ENCODE measurements around the gene HSBP1L1. TPM values are rescaled to one million over a fixed set of nuclear protein-coding genes. Genes with fewer than 3 reads are reported as not detected.

The HSBP1L1 gene
- total and polyA plus RNA-seq, 4 donors: 12.2 to 61.0 (median 26.4) TPM

GRCh38 chr18:79979843-79980242, 15.4 kb downstream of the HSBP1L1 start (continued):
- no peak for TF ChIP-seq HNF4A (conservative IDR thresholded peaks at IDR 0.05)

- peaks cover 1 to 15% (median 13%) of the 10 kb centered on the region in 4 donors for H3K4me1 ChIP-seq (ENCODE audit: control insufficient read depth in 4 of 4, insufficient read depth in 4 of 4, low read length in 3 of 4)
- H3K36me3 ChIP-seq (ENCODE audit: control insufficient read depth in 4 of 4, insufficient read depth in 3 of 4, low read depth in 1 of 4, low read length in 3 of 4): peaks cover 0 to 2% (median 1%) of the 10 kb centered on the region in 4 donors
- H3K9ac ChIP-seq (ENCODE audit: low read depth in 1 of 2, low read length in 2 of 2): no peak overlapping the region
- DNase-seq (ENCODE audit: low spot score): no peak
- H3K27me3 ChIP-seq (ENCODE audit: control insufficient read depth in 4 of 4, insufficient read depth in 4 of 4, low read length in 3 of 4): no peaks in the 10 kb centered on the region
- H3K4me3 ChIP-seq (ENCODE audit: low read depth in 1 of 3, low read length in 3 of 3): no peak overlapping the region
- no peak overlapping the region for H3K27ac ChIP-seq (ENCODE audit: low read depth in 1 of 2, low read length in 2 of 2)
- no peak for TF ChIP-seq HNF4A (conservative IDR thresholded peaks at IDR 0.05)
- TF ChIP-seq FOXA1 (IDR thresholded peaks at IDR 0.05): no peak
- TF ChIP-seq ZBTB33 (IDR thresholded peaks at IDR 0.05): no peak
- no peak for TF ChIP-seq RXRA (IDR thresholded peaks at IDR 0.05)
- no peak for TF ChIP-seq RAD21 (IDR thresholded peaks at IDR 0.05)
- TF ChIP-seq HNF4G (IDR thresholded peaks at IDR 0.05): no peak
- H3K9me3 ChIP-seq (ENCODE audit: control insufficient read depth in 4 of 4, low read length in 3 of 4): no peaks in the 10 kb centered on the region
- 97% methylated on average over 13 of the region's 13 CpGs for WGBS
These were observed 16.1 kb downstream of the HSBP1L1 start for GRCh38 chr18:79980585-79980984.

GRCh38 chr18:79982736-79983135, 18.3 kb downstream of the HSBP1L1 start:
- TF ChIP-seq NR2F2 (IDR thresholded peaks at IDR 0.05) (no peak), EGR1 (IDR thresholded peaks at IDR 0.05; ENCODE audit: low read depth in 2 of 2) (no peak), HNF4G (IDR thresholded peaks at IDR 0.05) (no peak), RAD21 (IDR thresholded peaks at IDR 0.05) (no peak), CTCF (IDR thresholded peaks at IDR 0.05; ENCODE audit: low read depth, low read length, missing input control) (no peak), FOXA2 (IDR thresholded peaks at IDR 0.05) (no peak), JUND (IDR thresholded peaks at IDR 0.05) (no peak), ZBTB33 (IDR thresholded peaks at IDR 0.05) (no peak), FOXA1 (IDR thresholded peaks at IDR 0.05) (no peak), MAX (IDR thresholded peaks at IDR 0.05) (no peak), TAF1 (conservative IDR thresholded peaks at IDR 0.05) (no peak), SP1 (IDR thresholded peaks at IDR 0.05) (no peak), YY1 (IDR thresholded peaks at IDR 0.05) (no peak), GABPA (IDR thresholded peaks at IDR 0.05 in 1 of 2, conservative IDR thresholded peaks at IDR 0.05 in 1 of 2) (no peak), RXRA (IDR thresholded peaks at IDR 0.05) (no peak), HNF4A (conservative IDR thresholded peaks at IDR 0.05) (no peak)
- TF ChIP-seq, protein P1, sequence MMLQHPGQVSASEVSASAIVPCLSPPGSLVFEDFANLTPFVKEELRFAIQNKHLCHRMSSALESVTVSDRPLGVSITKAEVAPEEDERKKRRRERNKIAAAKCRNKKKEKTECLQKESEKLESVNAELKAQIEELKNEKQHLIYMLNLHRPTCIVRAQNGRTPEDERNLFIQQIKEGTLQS (IDR thresholded peaks at IDR 0.05): no peak
- TF ChIP-seq, protein P2, sequence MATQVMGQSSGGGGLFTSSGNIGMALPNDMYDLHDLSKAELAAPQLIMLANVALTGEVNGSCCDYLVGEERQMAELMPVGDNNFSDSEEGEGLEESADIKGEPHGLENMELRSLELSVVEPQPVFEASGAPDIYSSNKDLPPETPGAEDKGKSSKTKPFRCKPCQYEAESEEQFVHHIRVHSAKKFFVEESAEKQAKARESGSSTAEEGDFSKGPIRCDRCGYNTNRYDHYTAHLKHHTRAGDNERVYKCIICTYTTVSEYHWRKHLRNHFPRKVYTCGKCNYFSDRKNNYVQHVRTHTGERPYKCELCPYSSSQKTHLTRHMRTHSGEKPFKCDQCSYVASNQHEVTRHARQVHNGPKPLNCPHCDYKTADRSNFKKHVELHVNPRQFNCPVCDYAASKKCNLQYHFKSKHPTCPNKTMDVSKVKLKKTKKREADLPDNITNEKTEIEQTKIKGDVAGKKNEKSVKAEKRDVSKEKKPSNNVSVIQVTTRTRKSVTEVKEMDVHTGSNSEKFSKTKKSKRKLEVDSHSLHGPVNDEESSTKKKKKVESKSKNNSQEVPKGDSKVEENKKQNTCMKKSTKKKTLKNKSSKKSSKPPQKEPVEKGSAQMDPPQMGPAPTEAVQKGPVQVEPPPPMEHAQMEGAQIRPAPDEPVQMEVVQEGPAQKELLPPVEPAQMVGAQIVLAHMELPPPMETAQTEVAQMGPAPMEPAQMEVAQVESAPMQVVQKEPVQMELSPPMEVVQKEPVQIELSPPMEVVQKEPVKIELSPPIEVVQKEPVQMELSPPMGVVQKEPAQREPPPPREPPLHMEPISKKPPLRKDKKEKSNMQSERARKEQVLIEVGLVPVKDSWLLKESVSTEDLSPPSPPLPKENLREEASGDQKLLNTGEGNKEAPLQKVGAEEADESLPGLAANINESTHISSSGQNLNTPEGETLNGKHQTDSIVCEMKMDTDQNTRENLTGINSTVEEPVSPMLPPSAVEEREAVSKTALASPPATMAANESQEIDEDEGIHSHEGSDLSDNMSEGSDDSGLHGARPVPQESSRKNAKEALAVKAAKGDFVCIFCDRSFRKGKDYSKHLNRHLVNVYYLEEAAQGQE (IDR thresholded peaks at IDR 0.05): no peak
- no peak overlapping the region for H3K4me3 ChIP-seq (ENCODE audit: low read depth in 1 of 3, low read length in 3 of 3)

More at GRCh38 chr18:79982736-79983135, 18.3 kb downstream of the HSBP1L1 start:
- Histone ChIP-seq H3K36me3 (ENCODE audit: control insufficient read depth in 4 of 4, insufficient read depth in 3 of 4, low read depth in 1 of 4, low read length in 3 of 4) (peaks cover 0 to 2% (median under 1%) of the 10 kb centered on the region in 4 donors), H3K27me3 (ENCODE audit: control insufficient read depth in 4 of 4, insufficient read depth in 4 of 4, low read length in 3 of 4) (no peaks in the 10 kb centered on the region), H3K4me1 (ENCODE audit: control insufficient read depth in 4 of 4, insufficient read depth in 4 of 4, low read length in 3 of 4) (peaks cover 2 to 16% (median 14%) of the 10 kb centered on the region in 4 donors), H3K9me3 (ENCODE audit: control insufficient read depth in 4 of 4, low read length in 3 of 4) (no peaks in the 10 kb centered on the region), H3K9ac (ENCODE audit: low read depth in 1 of 2, low read length in 2 of 2) (no peak overlapping the region), H3K27ac (ENCODE audit: low read depth in 1 of 2, low read length in 2 of 2) (no peak overlapping the region)
- no peak for DNase-seq (ENCODE audit: low spot score)
- 89% methylated on average over 6 of the region's 6 CpGs for WGBS
